Measurements from ENCODE around the gene BICRA.

GRCh38 chr19:47663435-47663910 is 54.5 kb downstream of the BICRA start:
- TF ChIP-seq CTCF (IDR thresholded peaks at IDR 0.05; ENCODE audit: borderline replicate concordance, extremely low read depth, low read length, poor library complexity, severe bottlenecking) (no peak), EZH2 (IDR thresholded peaks at IDR 0.05; ENCODE audit: borderline replicate concordance, low read depth, low read length, severe bottlenecking) (no peak)

Data from DND-41 (cell line).